ENCODE data around the gene ASPSCR1. TPM values are rescaled to one million over a fixed set of nuclear protein-coding genes. Genes with fewer than 3 reads are reported as not detected.

ASPSCR1 gene
- total and polyA plus RNA-seq, 9 of the 15 experiments (the other 6 are each of a cell fraction or from before 2014, with no cell fraction given) = 0.90 to 36.9 (median 11.6) TPM

DNA sequence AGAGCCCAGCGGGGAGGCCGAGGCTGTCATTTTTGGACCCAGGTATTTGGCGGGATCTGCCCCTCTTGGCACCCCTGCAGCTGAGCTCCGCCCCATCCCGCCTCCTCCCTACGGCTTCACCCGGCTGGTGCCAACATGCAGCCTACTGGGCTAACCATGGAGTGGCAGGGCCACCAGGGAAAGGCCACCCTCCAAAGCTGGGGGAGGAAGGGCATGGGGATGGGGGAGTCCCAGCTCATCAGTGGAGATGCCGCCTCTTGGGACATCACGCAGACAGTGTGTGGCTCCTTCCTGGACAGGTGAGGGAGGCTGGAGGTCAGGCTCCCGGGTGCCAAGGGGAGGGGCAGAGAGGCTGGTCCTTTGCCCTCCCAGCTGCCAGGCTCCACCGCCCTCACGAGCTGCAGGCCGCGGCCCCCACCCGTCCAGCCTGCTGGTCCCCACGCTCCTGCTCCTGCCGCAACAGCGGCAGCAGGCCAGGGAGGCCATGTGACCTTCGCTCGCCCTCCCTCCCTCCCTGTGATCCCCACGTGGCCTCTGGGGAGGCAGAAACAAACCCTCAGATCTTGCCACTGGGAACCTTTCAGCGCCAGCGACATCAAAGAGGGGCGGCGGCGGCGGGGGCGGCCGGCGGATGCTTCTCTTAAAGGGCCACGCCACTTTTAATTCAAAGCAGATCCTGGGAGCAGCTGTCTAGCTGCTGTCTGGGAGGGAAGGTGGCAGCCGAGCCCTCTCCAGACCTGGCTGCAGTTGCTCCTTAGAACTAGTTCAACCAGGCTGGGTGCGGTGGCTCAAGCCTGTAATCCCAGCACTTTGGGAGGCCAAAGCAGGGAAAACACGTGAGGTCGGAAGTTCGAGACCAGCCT, 9.7 kb upstream of the ASPSCR1 start (continued):
- TF ChIP-seq, protein P1, sequence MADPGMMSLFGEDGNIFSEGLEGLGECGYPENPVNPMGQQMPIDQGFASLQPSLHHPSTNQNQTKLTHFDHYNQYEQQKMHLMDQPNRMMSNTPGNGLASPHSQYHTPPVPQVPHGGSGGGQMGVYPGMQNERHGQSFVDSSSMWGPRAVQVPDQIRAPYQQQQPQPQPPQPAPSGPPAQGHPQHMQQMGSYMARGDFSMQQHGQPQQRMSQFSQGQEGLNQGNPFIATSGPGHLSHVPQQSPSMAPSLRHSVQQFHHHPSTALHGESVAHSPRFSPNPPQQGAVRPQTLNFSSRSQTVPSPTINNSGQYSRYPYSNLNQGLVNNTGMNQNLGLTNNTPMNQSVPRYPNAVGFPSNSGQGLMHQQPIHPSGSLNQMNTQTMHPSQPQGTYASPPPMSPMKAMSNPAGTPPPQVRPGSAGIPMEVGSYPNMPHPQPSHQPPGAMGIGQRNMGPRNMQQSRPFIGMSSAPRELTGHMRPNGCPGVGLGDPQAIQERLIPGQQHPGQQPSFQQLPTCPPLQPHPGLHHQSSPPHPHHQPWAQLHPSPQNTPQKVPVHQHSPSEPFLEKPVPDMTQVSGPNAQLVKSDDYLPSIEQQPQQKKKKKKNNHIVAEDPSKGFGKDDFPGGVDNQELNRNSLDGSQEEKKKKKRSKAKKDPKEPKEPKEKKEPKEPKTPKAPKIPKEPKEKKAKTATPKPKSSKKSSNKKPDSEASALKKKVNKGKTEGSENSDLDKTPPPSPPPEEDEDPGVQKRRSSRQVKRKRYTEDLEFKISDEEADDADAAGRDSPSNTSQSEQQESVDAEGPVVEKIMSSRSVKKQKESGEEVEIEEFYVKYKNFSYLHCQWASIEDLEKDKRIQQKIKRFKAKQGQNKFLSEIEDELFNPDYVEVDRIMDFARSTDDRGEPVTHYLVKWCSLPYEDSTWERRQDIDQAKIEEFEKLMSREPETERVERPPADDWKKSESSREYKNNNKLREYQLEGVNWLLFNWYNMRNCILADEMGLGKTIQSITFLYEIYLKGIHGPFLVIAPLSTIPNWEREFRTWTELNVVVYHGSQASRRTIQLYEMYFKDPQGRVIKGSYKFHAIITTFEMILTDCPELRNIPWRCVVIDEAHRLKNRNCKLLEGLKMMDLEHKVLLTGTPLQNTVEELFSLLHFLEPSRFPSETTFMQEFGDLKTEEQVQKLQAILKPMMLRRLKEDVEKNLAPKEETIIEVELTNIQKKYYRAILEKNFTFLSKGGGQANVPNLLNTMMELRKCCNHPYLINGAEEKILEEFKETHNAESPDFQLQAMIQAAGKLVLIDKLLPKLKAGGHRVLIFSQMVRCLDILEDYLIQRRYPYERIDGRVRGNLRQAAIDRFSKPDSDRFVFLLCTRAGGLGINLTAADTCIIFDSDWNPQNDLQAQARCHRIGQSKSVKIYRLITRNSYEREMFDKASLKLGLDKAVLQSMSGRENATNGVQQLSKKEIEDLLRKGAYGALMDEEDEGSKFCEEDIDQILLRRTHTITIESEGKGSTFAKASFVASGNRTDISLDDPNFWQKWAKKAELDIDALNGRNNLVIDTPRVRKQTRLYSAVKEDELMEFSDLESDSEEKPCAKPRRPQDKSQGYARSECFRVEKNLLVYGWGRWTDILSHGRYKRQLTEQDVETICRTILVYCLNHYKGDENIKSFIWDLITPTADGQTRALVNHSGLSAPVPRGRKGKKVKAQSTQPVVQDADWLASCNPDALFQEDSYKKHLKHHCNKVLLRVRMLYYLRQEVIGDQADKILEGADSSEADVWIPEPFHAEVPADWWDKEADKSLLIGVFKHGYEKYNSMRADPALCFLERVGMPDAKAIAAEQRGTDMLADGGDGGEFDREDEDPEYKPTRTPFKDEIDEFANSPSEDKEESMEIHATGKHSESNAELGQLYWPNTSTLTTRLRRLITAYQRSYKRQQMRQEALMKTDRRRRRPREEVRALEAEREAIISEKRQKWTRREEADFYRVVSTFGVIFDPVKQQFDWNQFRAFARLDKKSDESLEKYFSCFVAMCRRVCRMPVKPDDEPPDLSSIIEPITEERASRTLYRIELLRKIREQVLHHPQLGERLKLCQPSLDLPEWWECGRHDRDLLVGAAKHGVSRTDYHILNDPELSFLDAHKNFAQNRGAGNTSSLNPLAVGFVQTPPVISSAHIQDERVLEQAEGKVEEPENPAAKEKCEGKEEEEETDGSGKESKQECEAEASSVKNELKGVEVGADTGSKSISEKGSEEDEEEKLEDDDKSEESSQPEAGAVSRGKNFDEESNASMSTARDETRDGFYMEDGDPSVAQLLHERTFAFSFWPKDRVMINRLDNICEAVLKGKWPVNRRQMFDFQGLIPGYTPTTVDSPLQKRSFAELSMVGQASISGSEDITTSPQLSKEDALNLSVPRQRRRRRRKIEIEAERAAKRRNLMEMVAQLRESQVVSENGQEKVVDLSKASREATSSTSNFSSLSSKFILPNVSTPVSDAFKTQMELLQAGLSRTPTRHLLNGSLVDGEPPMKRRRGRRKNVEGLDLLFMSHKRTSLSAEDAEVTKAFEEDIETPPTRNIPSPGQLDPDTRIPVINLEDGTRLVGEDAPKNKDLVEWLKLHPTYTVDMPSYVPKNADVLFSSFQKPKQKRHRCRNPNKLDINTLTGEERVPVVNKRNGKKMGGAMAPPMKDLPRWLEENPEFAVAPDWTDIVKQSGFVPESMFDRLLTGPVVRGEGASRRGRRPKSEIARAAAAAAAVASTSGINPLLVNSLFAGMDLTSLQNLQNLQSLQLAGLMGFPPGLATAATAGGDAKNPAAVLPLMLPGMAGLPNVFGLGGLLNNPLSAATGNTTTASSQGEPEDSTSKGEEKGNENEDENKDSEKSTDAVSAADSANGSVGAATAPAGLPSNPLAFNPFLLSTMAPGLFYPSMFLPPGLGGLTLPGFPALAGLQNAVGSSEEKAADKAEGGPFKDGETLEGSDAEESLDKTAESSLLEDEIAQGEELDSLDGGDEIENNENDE (IDR thresholded peaks at IDR 0.05; ENCODE audit: low read depth, low read length) = no peak
- TF ChIP-seq SRSF9 (IDR thresholded peaks at IDR 0.05; ENCODE audit: borderline replicate concordance, low read depth, low read length) (no peak), ZFP36 (IDR thresholded peaks at IDR 0.05; ENCODE audit: low read depth, low read length, partially characterized antibody) (peak; percentile 92), NR2C2 (CRISPR knock-in tag; IDR thresholded peaks at IDR 0.05) (peak; percentile 32; the same call in 1 of the 2 replicates), NR2C2 (tag; IDR thresholded peaks at IDR 0.05) (0 out of 2 replicates have a peak, but pooled peaks have one; percentile 28)
- TF ChIP-seq, protein P2, sequence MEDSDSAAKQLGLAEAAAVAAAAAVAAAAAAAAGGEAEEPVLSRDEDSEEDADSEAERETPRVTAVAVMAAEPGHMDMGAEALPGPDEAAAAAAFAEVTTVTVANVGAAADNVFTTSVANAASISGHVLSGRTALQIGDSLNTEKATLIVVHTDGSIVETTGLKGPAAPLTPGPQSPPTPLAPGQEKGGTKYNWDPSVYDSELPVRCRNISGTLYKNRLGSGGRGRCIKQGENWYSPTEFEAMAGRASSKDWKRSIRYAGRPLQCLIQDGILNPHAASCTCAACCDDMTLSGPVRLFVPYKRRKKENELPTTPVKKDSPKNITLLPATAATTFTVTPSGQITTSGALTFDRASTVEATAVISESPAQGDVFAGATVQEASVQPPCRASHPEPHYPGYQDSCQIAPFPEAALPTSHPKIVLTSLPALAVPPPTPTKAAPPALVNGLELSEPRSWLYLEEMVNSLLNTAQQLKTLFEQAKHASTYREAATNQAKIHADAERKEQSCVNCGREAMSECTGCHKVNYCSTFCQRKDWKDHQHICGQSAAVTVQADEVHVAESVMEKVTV (CRISPR knock-in tag; IDR thresholded peaks at IDR 0.05) = no peak
- TF ChIP-seq, protein P3, sequence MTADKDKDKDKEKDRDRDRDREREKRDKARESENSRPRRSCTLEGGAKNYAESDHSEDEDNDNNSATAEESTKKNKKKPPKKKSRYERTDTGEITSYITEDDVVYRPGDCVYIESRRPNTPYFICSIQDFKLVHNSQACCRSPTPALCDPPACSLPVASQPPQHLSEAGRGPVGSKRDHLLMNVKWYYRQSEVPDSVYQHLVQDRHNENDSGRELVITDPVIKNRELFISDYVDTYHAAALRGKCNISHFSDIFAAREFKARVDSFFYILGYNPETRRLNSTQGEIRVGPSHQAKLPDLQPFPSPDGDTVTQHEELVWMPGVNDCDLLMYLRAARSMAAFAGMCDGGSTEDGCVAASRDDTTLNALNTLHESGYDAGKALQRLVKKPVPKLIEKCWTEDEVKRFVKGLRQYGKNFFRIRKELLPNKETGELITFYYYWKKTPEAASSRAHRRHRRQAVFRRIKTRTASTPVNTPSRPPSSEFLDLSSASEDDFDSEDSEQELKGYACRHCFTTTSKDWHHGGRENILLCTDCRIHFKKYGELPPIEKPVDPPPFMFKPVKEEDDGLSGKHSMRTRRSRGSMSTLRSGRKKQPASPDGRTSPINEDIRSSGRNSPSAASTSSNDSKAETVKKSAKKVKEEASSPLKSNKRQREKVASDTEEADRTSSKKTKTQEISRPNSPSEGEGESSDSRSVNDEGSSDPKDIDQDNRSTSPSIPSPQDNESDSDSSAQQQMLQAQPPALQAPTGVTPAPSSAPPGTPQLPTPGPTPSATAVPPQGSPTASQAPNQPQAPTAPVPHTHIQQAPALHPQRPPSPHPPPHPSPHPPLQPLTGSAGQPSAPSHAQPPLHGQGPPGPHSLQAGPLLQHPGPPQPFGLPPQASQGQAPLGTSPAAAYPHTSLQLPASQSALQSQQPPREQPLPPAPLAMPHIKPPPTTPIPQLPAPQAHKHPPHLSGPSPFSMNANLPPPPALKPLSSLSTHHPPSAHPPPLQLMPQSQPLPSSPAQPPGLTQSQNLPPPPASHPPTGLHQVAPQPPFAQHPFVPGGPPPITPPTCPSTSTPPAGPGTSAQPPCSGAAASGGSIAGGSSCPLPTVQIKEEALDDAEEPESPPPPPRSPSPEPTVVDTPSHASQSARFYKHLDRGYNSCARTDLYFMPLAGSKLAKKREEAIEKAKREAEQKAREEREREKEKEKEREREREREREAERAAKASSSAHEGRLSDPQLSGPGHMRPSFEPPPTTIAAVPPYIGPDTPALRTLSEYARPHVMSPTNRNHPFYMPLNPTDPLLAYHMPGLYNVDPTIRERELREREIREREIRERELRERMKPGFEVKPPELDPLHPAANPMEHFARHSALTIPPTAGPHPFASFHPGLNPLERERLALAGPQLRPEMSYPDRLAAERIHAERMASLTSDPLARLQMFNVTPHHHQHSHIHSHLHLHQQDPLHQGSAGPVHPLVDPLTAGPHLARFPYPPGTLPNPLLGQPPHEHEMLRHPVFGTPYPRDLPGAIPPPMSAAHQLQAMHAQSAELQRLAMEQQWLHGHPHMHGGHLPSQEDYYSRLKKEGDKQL (CRISPR knock-in tag; IDR thresholded peaks at IDR 0.05; ENCODE audit: borderline replicate concordance) = 0 out of 2 replicates have a peak, but pooled peaks have one; percentile 27

Measured in K562 (cell line).